WTC11 (cell line): ENCODE measurements around the gene FBXL7. TPM values are rescaled to one million over a fixed set of nuclear protein-coding genes. Genes with fewer than 3 reads are reported as not detected.

Experiments
- ATAC-seq: fragments of 200-7000 bp; cut with Tn5 transposase; 2 replicates; pipeline ENCODE4 v1.10.0; 2021; ENCODE audit warnings: mild to moderate bottlenecking, moderate library complexity
- CTCF ChIA-PET: fragments of 300-600 bp; sonication (Branson Sonifier 250); formaldehyde crosslinking; loops from one replicate; lab custom pipeline; 2021; ENCODE audit warnings: antibody characterized with exemption; lab: Charles Lee
- POLR2A ChIA-PET: fragments of 350-600 bp; sonication (Branson Sonifier 250); formaldehyde crosslinking; loops from one replicate; lab custom pipeline; 2021; ENCODE audit warnings: antibody characterized with exemption; lab: Charles Lee
- DNase-seq: peaks from one replicate; pipeline ENCODE4 v3.0.0; 2021; ENCODE audit warnings: low spot score
- H3K27ac Mint-ChIP-seq: 2 replicates; pipeline ENCODE4 v1.8.0; 2021; ENCODE audit warnings: mixed read lengths
- H3K27me3 Mint-ChIP-seq: 2 replicates; pipeline ENCODE4 v1.8.0; 2021; ENCODE audit warnings: low read depth, mild to moderate bottlenecking, moderate library complexity, mixed read lengths
- H3K36me3 Mint-ChIP-seq: 2 replicates; pipeline ENCODE4 v1.8.0; 2021; ENCODE audit warnings: mixed read lengths
- H3K4me1 Mint-ChIP-seq: 2 replicates; pipeline ENCODE4 v1.8.0; 2022; ENCODE audit warnings: mixed read lengths
- H3K4me3 Mint-ChIP-seq: 2 replicates; pipeline ENCODE4 v1.8.0; 2021; ENCODE audit warnings: mild to moderate bottlenecking, moderate library complexity, mixed read lengths
- H3K9me3 Mint-ChIP-seq: 2 replicates; pipeline ENCODE4 v1.8.0; 2021; ENCODE audit warnings: mixed read lengths
- AFF4 ChIP-seq: sonication (generic); formaldehyde crosslinking; IDR thresholded peaks from 2 replicates; pipeline ENCODE4 v1.8.1; 2023; ENCODE audit warnings: mild to moderate bottlenecking, missing genetic modification reagents, borderline replicate concordance
- AR ChIP-seq: fragments of 250-450 bp; sonication (Bioruptor Pico); IDR thresholded peaks from 2 replicates; pipeline ENCODE4 v1.9.0; 2021; ENCODE audit warnings: mild to moderate bottlenecking
- ATF3 ChIP-seq: sonication (generic); formaldehyde crosslinking; conservative IDR thresholded peaks from 2 replicates; pipeline ENCODE4 v1.8.1; 2022; ENCODE audit warnings: mild to moderate bottlenecking, missing genetic modification reagents
- ATF6 ChIP-seq: sonication (generic); formaldehyde crosslinking; IDR thresholded peaks from 2 replicates; pipeline ENCODE4 v1.8.1; 2023; ENCODE audit warnings: mild to moderate bottlenecking, missing genetic modification reagents
- ELF4 ChIP-seq: sonication (generic); formaldehyde crosslinking; IDR thresholded peaks from 2 replicates; pipeline ENCODE4 v1.8.1; 2022; ENCODE audit warnings: low read depth, mild to moderate bottlenecking, moderate library complexity, missing genetic modification reagents
- FOXP4 ChIP-seq: sonication (generic); formaldehyde crosslinking; IDR thresholded peaks from 2 replicates; pipeline ENCODE4 v1.8.0; 2022; ENCODE audit warnings: mild to moderate bottlenecking, missing genetic modification reagents
- MXD4 ChIP-seq: fragments of 250-450 bp; sonication (Bioruptor Pico); IDR thresholded peaks from 2 replicates; pipeline ENCODE4 v1.8.0; 2021; ENCODE audit warnings: mild to moderate bottlenecking, moderate library complexity, borderline replicate concordance
- NR1H2 ChIP-seq: sonication (generic); formaldehyde crosslinking; IDR thresholded peaks from 2 replicates; pipeline ENCODE4 v1.9.0; 2021; ENCODE audit warnings: mild to moderate bottlenecking, moderate library complexity, missing genetic modification reagents
- PRRX2 ChIP-seq: fragments of 250-450 bp; sonication (Bioruptor Pico); IDR thresholded peaks from 2 replicates; pipeline ENCODE4 v1.8.0; 2021; ENCODE audit warnings: mild to moderate bottlenecking
- USF1 ChIP-seq: sonication (generic); formaldehyde crosslinking; IDR thresholded peaks from 2 replicates; pipeline ENCODE4 v1.8.0; 2022; ENCODE audit warnings: mild to moderate bottlenecking, missing genetic modification reagents
- ZNF396 ChIP-seq: fragments of 250-450 bp; sonication (Bioruptor Pico); IDR thresholded peaks from 2 replicates; pipeline ENCODE4 v1.8.0; 2021; ENCODE audit warnings: mild to moderate bottlenecking, moderate library complexity, borderline replicate concordance
- ZNF671 ChIP-seq: fragments of 250-450 bp; sonication (Bioruptor Pico); IDR thresholded peaks from 2 replicates; pipeline ENCODE4 v1.8.0; 2021; ENCODE audit warnings: mild to moderate bottlenecking
- total RNA-seq: library from RNA; stranded (reverse); gene quantifications from 3 replicates; pipeline ENCODE4 v1.2.3, GENCODE V29; 2021

Gene FBXL7
- total RNA-seq, 1 experiment from 2014 or later = 13.8 TPM

- DNase-seq = peak; percentile 69
- Mint-ChIP-seq H3K36me3 (0 out of 2 replicates have a peak, but pooled peaks cover 5% of the 10 kb centered on the region), H3K27ac (peak overlapping the region; percentile 86), H3K4me3 (peak overlapping the region; percentile 87), H3K9me3 (no peaks in the 10 kb centered on the region), H3K4me1 (peaks cover 67% of the 10 kb centered on the region), H3K27me3 (no peaks in the 10 kb centered on the region; the same call in 1 of the 2 replicates)
- no peak for TF ChIP-seq FOXP4 (CRISPR knock-in tag)
- TF ChIP-seq MXD4 (CRISPR knock-in tag) = no peak
- TF ChIP-seq NR1H2 (CRISPR knock-in tag) = no peak
- no peak for TF ChIP-seq AR (CRISPR knock-in tag)
- no peak for TF ChIP-seq PRRX2 (CRISPR knock-in tag)
- TF ChIP-seq AFF4 (CRISPR knock-in tag) = no peak
- no peak for TF ChIP-seq ATF6
- no peak for TF ChIP-seq USF1 (CRISPR knock-in tag)
- TF ChIP-seq ELF4 = no peak
- TF ChIP-seq ZNF396 (CRISPR knock-in tag) = no peak
- no peak for TF ChIP-seq ZNF671 (CRISPR knock-in tag)
- TF ChIP-seq ATF3 (CRISPR knock-in tag) = no peak
- peak; percentile 71 for ATAC-seq
- CTCF ChIA-PET = interaction anchor here (0.6 to 1.1 kb wide), 5 partner anchors 10 to 94 kb away, joined by 3 to 4 read pairs (median 3); no protein-coding TSS in a partner anchor
- POLR2A ChIA-PET = interaction anchor here (0.6 kb wide), 1 partner anchor 69 kb away, joined by 5 read pairs; no protein-coding TSS in a partner anchor
These were observed 1.3 kb downstream of the FBXL7 start for GRCh38 chr5:15501091-15501791.
